Activated CD4-positive, alpha-beta T cell treated with anti-CD3 and anti-CD28 coated beads for 1 hour (primary cell): ENCODE measurements around the gene CELF1.

Experiments used
- DNase-seq: peaks from one replicate; pipeline ENCODE4 v3.0.0-alpha.2; 2020

CELF1 gene

DNA sequence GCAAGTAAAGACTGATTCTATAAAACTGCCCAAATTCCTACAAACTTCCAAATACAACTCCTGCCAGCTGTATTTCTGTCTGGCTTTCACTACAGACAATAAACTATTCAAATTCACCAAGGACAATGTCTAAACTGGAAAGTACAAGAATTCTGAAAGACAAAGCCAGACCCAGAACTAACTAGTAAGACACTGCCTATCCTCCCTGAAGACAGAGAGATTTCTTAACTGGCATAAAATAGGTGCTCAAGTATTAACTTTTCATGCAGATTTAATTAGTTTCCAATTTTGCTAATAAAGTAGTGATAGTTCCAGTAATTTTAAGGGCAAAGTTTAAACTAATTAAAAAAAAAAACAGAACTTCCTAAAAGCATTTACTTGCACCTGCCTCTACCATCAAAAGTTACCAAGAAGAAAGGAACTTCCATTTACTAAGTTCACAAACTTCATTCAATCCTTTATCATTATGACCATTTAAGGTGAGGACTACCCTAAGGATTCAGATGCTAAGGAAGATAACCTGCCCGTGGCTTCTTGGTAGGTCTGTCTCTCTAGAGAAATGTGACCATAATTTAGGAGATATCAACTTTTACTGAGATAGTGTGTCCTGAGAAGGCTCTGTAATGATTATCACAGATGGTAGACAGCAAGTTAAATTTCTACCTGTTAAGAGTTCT lies 45.2 kb downstream of the CELF1 start:
- DNase-seq, result no peak

DNA sequence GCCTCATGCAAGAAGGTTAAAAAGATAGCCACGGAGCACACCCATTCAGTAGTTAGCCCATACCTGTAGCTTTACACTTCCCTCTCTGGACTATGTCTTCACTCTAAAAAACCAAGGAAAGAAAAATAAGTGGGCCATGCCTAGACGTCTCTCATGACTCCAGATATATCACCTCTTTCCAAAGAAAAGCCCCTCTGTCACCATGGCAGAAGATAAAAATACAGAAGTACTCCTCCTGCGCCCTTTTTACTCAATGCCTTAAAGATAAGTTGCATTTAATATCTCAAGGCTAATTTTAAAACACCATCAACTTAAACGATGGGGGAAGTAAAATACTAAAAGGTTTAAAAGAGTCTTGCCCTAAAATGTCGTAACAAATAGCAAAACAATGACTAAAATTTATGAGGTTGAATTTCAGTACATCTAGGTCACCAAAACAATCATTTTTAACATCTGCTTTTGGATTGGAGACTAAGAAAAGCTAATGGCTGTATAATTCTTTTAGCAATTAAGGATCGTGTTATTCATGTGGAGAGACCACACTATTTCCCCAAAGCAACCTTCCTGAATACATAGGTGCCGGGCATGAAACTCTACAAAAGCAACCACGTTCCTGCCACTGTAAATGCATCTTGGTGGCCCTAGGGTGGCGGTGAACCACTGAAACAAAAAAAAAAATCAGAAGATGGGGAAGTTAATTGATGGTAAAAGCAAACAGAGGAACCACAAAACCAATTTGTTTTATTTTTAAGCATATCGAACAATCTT lies 46.0 kb downstream of the CELF1 start:
- DNase-seq, result no peak

DNA sequence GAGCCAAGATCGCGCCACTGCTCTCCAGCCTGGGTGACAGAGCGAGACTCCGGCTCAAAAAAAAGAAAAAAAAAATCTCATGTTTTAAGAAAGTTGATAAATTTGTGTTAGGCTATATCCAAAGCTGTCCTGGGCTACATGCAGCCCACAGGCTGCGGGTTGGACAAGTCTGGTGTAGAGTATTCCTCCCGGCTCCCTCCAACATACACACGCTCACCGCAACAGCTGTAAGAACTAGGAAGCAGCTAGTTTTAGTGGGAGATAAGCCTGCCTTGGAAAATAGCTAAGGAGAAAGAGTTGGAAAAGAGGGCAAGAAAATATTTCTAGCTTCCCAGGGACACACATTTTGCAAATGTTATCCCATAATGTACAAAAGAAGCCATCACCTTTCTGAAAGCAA lies 46.6 kb downstream of the CELF1 start:
- DNase-seq, result no peak

DNA sequence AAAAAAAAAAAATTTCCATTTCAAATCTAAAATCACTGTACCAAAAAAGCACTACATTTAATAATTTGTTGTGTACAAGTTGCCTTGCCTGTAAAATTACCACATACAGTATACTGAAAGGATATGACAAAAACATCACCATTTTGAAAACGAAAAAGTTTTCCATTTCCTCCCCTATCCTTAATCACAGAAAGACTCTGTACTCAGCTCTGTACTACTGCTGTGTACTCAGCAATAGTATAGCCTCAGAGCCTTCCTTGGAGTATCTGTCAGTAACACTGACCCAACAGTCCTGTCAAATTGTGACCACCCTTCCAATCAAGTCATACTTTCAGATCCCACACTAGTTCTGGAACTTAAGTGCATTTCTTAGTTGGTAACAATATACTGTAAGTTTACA lies 48.0 kb downstream of the CELF1 start:
- DNase-seq, result no peak

DNA sequence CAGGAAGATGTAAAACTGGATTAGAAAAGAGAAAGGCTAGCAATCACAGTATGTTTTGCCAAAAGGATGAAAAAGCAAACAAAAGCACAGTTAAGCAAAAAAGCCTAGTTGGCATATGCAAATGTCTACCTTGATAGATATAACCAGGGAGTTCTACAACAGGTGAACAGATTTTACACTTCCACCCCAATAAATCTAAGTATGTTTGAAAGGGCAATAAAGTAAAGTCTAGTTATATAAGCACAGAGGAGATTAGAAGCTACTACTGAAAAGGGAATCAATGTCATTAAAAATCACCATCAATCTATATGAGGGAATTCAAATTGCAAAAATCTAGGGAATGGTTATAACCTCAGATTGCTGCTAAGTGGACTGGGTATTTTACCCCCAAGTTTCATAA lies 49.7 kb downstream of the CELF1 start:
- no peak for DNase-seq

DNA sequence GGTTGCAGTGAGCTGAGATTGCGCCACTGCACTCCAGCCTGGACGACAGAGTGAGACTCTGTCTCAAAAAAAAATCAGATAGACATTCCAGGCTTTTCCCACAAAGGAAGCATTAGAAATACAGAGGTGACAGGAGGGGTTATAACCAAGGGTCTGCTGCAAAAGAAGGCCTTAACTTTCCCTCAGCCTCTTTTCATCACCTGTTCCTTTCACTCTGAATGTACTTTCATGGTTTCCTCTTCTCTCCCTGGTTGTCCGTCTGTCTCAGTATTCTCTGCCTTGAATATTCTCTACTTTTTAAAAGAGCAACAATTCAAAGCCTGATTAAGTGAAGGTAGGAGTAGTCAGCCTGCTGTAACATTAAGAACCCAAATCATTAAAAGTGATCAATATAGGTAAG lies 50.2 kb downstream of the CELF1 start:
- DNase-seq, result no peak

DNA sequence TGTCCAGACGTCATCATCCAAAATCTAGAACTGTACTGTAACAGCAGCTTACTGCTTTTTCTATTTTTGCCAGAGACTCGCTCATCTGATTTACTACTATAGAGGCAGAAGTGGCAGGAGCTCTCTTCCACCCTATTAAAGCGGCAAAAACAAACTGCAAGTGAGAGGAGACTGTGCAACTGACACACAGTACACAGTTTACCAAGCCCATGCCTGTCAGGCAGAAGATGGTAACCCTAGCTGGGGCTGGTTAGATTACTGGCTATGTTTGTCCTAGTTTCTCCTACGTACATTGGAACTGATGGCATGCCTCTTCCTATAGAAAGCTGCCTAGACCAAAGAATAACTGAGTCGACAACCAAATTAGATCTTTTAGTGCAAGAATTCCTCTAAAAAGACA lies 51.8 kb downstream of the CELF1 start:
- DNase-seq, result no peak

DNA sequence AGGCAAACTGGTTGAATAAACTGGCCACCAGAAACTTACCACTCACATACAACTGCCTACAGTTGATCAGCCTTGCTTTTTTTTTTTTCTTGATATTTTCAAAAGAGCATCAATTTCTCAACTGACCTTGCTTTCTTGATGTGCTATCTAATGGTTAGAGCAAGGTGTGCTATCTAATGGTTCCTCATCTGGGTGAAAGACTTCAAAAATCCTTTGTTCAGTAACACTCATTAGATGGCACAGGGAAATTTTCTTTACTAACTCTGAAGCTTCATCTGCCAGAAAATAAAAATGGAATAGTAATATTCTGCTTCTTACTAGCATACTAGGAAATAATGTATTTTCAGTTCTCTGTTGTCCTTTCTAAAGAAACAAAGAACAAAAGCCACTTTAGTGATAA lies 52.8 kb downstream of the CELF1 start:
- DNase-seq, result no peak

DNA sequence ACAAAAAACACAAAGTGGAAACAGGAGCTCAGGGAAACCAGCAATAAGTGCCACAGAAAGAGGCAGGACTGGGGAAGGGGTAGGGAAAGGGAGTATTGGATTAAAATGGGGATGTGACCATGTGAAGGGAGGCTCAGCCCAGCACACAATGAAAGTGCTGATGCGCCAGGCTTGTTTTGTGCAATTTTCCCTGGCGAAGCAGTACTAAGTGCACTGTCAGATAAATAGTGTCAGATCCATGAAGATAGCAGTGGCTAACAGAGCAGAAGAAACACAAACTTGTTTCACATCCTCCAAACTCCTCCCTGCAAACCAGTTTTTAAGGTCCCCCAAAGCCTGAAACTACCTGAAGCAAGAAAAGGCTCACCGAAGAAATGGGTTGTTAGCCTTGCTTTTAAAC lies 53.3 kb downstream of the CELF1 start:
- DNase-seq, result no peak

DNA sequence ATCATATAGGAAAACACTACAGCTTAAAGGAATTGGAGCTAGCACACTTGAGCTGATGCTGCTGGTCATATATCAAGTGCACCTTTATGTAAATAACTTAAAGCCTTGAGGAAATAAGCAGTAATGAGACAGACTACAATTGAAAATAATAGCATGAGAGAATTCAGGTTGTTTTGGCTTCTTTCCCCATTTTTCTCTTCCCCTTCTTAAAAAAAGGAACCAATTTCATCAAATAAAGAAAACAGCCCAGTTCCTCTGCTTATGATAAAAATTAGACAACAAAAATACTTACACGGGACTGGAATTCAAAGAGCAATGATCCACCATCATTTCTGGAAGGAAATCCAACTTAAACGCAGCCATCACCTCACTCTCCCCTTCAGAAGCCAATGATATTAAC lies 53.8 kb downstream of the CELF1 start:
- DNase-seq, result no peak

DNA sequence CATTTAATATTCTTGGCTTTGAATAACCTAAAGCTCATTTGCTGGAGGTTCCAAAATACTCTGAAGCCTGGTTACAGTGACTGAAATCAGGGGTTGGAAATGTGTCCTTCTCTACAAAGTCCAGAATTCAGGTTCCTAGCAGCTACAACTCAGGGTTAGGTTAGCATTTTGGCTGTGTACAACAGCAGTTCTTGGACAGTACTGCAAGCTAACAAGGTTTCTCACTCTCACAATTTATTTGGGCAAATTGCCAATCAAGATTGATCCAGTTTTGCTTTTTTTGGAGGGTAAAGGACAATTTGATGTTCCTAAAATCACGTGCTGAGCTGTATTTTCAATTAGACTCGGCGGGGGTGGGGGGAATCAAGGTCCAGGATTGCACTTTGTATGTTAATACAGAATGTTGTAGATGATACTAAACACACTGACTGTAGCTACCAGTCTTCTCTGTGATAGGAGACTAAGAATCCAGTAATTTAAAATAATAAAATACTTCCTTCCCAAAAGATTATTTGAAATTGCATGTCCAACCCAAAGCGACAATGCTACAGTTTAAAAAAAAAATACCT lies 54.3 kb downstream of the CELF1 start:
- DNase-seq, result no peak

DNA sequence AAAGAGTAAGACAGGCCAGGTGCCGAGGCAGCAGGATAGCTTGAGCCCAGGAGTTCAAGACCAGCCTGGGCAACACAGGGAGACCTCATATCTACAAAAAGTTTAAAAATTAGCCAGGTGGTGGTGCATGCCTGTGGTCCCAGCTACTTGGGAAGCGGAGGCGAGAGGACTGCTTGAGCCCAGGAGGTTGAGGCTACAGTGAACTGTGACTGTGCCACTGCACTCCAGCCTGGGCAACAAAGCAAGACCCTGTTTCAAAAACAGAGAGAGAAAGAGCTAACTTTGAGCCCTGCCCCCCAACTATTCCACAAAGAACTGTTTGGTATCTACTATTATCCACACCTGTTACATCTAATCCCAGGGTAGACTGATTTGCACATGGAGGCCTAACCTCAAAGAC lies 54.8 kb downstream of the CELF1 start:
- no peak for DNase-seq

DNA sequence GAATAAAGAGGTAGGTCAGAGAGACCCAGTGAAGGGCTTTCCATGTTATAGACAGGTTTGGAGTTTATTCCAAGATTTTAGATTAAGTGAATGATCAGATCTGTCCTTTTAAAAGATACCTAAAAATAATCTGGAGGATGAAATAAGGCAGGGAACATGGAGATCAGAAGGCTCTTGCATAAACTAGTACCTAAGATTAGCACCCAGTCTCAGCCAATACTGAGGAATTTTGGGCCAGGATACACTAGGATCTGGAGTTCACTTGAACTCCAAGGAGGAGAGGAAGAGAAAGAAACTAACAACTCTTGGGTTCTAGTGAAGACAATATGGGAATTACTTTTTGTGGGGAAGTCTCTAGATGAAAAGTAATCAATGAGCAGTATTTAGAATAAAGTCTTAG lies 56.1 kb downstream of the CELF1 start:
- DNase-seq, result no peak

DNA sequence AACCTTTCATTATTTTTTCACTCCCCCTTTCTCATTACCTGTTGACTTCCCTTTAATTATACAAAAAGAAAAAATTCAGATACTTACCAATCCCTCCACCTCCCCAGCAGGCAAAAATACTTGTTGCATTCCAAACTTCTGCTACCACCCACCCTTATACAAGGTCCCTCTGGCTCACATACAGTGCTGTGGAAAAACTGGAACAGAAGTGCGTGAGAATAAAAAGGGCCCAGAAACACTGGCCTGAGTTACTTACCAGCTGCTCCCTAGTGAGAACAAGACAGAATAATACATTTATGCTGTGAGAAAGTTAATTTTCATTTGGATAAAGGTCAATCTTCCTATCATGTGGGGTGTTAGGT lies 57.1 kb downstream of the CELF1 start:
- no peak for DNase-seq

DNA sequence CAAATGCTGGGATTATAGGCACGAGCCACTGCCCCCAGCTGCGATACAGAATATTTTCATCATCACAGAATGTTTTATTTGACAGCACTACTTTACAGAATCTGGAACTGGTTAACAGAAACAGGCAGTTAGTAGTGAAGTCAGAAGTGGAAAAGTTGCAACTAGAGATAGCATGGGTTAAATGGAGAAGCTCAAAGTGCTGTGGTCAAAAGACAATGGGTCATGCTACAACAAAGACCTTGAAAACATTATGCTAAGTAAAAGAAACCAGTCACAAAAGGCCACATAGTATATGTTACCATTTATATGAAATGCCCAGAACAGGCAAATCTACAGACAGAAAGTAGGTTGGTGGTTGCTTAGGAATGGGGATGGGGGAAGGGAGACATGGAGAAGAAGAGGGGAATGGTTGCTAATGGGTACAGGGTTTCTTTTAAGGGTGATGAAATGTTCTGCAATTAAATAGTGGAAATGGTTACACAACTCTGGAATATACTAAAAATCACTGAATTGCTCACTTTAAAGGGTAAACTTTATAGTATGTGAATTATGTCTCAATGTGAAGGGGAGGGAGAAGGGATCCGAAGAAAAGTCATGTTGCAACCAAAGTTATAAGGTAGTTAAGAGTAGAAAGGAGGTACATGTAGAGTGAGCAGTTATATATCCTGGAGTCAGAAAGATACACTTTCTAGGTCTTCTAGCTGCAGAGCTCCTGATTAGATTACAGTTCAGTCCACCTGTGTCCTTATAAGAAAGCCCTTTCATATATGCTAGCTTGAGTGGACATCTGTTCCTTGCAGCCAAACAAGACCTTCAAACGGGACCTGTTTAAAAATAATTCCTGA lies 57.7 kb downstream of the CELF1 start:
- DNase-seq, result no peak

DNA sequence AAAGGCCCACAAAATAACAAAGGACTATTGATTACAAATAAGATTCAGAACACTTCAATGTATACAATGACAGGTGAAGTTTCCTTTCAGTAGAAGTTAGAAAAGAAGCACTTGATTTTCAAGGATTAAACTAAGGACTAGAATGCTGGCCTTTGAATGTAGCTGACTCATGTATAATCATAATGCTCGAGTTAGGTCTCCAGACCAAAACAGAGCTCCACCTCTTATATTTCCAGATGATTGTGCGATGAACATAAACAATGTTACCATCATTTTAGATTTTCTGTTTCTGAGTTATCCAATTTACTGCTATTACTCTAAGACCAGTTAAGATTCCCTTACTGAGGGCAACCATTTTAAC lies 63.6 kb downstream of the CELF1 start:
- no peak for DNase-seq

DNA sequence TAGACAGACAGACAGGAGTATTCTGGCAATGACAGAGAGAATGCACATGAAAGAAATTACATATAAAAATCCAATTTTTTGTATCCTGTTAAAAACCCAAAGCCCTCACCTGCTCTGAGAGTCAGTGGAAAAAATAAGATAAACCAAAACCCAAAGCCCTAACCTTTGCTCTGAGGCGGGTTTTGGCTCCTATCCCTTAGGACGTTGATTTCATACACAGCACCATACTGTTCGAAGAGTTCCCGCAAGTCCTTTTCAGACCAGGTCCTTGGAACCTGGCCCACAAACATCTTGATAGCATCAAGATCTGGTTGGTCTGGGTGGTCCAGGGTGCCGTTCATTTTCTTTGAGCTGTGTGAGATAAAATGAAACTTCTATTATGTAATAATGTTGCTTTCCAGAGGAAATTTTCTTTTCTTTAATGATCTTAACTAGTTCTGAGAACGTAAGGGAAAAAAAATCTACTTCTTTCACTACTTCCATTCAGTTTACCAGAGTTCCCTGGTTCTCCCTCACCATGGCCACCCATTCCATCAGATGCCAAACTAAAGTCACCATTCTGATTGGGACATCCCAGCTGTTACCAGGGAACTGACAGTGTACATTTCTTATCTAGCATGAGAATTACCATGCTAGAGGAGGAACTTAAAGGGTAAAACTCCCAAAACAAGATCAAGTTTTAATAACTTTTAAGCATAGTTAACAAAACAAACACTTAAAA lies 64.1 kb downstream of the CELF1 start:
- no peak for DNase-seq

DNA sequence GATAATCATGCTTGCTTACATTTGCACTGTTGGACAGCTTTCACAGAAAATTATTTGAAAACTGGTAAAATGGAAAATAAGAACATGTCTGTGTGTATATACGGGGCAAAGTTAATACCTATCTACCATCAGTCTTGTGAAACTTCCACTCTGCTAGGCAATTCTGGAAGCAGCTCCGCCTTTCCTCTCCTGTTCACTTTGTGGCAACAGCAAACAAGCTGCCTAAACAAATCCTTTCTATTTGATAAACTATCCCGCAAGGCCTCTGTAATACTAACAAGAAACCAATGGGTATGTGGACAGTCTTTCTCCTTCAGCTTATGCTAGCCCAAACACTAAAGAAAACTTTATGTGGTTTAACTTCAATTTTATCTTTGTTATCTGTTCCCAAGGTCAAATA lies 64.8 kb downstream of the CELF1 start:
- DNase-seq, result no peak

DNA sequence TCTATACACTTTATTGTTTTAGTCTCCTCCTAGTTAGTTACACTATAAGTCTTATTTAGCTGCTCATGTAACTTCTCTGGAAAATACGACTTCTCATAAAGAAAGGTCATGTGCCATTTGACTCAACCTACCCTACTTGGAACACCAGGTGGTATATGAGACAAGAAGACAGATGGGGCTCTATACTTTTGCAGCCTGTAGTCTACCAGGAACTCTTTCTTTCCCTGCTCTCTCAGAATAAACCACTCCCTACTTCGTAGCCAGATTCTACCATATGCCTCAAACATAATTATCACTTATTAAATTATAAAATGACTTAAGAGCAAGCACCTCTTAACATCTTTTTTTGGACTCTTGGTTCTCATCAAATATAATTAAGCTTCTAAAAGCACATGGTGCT lies 65.5 kb downstream of the CELF1 start:
- DNase-seq, result no peak

DNA sequence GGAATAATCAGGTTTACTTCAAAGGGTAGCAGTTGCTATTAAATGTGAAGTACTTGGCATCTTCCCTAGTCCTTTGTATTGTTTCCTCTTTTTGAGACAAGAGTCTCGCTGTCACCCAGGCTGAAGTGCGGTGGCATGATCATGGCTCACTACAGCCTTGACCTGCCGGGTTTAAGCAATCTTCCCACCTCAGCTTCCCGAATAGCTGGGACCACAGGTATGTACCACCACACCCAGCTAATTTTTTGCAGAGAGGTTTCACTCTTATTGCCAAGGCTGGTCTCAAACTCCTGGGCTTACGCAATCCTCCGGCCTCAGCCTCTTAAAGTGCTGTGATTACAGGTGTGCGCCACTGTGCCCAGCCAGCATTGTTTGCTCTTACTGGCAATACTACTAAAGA lies 67.8 kb downstream of the CELF1 start:
- no peak for DNase-seq

DNA sequence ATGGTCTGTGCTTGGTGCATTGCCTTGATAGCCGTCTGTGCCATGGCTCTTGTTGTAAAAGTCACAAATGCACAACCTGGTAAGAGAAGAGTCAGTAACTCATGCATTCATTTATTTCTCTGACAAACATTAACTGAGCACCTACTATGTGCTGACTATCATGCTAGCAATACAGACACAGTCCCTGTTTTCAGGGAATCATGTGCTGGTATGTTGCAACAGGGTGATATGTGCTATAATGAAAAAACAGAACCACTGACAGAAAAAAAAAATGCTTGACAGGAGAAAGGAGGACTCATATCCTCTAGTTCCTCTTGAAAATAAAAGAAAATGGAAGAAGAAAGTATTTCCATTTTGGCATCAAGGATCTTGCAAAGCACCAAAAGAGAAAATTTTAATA lies 69.5 kb downstream of the CELF1 start:
- DNase-seq, result no peak

DNA sequence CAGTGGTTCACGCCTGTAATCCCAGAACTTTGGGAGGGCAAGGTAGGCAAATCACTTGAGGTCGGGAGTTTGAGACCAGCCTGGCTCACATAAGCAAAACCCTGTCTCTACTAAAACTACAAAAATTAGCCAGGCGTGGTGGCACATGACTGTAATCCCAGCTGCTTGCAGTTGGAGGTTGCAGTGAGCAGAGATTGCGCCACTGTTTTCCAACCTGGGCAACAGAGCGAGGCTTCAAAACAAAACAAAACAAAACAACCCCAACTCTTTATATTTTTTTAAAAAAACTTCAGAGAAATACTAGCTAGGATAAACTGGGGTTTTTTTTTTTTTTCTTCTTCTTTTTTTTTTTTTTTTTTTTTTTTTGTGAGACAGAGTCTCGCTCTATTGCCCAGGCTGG lies 72.2 kb downstream of the CELF1 start:
- no peak for DNase-seq

DNA sequence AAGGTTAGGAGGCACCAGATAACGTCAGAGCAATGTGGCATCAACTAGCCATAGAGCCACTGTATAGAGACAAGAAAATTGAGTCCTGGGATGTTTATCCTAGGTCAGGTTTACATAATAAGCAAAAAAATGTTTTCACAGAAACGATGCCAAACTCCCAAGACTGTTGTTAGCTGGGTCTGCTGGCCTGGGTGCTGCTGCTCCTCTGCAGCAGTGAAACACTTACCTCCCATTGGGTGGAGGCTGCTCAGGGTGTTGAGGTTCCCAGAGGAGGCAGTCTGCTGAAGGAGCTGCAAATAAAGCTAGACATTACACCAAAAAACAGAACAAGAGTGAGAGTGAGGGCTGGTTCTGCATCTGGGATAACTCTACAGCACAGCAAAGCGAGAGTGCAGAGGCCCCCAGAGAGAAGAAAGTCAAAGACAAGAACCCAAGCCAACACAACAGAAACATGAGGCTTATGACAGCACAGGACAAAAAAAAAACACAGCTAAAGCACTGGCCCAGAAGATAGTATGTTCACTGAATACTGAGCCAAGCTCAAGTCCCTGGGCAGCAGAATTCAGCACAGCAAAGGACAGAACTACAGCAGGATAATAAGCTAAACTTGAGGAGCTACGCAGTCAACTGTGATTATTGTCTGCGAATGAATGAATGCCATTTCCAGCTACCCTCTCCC lies 74.1 kb downstream of the CELF1 start:
- DNase-seq, result no peak
